OCI-LY3 (cell line): ENCODE results near the gene STRIP2.

Experiments
- EZH2phosphoT487 ChIP-seq: fragments of 200-600 bp; shearing (Covaris generic); IDR thresholded peaks from 2 replicates; pipeline ENCODE4 v1.6.1; 2018; ENCODE audit warnings: antibody characterized with exemption, mixed run types, low read depth
- TF ChIP-seq, protein P1 (sequence below): fragments of 200-600, 300-600 bp; sonication (generic); IDR thresholded peaks from 2 replicates; pipeline ENCODE4 v1.5.1; 2014; ENCODE audit warnings: antibody characterized with exemption, low read length, low read depth

DNA sequence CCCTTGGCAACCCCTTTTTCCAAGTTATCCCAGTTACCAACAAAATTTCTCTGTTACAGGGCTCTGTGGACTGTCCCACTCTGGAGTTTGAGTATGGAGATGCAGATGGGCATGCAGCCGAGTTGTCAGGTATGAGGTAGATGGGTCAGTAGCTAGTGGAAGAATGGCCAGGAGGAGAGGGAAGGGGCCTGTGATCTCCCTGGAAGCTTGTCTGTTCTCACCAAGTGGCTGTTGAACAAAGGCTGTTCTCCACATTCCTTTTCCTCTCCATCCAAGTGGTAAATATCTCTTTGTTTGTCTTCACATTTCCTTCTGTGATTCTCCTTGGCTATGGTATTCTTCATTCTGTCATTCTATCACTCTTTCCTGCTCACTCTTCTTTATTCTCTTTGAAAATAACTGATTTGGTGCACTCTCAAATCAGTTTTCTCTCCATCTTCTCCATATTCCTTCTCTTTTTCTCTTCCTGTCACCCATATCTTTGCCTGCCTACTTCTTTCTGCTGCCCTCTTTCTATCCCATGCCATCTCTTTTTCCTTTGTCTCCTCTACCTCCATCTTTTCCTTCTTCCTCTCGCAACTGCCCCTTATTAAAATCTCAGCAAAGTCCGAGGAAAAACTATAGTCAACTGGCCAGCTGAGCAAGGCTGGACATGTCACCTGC is 5.9 kb downstream of the STRIP2 start:
- TF ChIP-seq, protein P1, sequence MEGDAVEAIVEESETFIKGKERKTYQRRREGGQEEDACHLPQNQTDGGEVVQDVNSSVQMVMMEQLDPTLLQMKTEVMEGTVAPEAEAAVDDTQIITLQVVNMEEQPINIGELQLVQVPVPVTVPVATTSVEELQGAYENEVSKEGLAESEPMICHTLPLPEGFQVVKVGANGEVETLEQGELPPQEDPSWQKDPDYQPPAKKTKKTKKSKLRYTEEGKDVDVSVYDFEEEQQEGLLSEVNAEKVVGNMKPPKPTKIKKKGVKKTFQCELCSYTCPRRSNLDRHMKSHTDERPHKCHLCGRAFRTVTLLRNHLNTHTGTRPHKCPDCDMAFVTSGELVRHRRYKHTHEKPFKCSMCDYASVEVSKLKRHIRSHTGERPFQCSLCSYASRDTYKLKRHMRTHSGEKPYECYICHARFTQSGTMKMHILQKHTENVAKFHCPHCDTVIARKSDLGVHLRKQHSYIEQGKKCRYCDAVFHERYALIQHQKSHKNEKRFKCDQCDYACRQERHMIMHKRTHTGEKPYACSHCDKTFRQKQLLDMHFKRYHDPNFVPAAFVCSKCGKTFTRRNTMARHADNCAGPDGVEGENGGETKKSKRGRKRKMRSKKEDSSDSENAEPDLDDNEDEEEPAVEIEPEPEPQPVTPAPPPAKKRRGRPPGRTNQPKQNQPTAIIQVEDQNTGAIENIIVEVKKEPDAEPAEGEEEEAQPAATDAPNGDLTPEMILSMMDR: no peak
- TF ChIP-seq EZH2phosphoT487: no peak
